ENCODE measurements around the gene HMGCL. TPM values are rescaled to one million over a fixed set of nuclear protein-coding genes. Genes with fewer than 3 reads are reported as not detected.
A peak's percentile ranks its signal among the peaks of the same experiment; 100 is the strongest.
"Not testable (repeated sequence)": the region's sequence is repeated elsewhere in the genome, so short reads cannot be mapped to it uniquely, and the experiment has no call there.

HMGCL gene
- total and polyA plus RNA-seq, 2 donors = 29.3 to 42.3 TPM

DNA sequence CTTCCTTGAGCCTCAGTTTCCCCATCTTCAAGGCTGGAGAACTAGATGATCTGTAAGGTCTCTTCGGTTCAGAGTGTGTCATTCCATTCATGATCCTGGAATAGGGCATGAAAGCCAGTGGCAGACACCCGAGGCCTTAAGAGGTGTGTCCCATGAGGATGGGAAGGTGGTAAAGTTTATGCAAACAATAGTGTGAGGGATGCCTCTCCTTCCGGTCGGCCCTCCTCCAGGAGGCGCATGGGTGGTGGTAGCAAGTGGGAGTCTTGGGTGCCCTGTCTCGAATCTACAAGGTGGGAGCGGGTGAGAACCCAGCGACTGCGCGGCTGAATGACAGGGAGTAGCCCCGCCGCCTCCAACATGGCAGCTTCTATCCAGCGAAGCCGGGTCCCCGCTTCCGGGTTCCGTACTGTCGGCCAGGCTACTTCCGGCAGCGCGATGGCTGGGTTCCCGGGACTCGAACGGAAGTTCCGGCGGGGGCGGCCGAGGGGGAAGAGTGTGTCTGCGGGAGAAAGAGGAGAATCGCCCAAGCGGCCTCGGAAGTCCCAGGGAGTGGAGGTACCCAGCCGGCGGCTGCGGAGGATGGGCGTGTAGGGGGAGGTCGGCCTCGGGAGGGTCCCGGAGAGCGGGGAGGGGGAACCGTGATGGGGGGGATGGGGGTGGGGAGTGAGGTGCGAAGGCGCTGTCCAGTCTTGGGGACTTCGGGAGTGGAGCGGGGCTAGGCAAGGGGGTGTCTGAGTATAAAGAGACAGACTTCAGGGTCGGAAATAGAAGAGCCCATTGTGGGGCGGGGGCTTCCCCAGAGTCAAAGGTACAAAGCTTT lies 34.3 kb downstream of the HMGCL start, which contains the start of gene LYPLA2:
Gene LYPLA2, plus strand, starts transcription at position 450 of the 820 bp plus-strand sequence. CDS start 1,538 bp downstream, outside the sequence.
- Histone ChIP-seq H3K4me1 (ENCODE audit: insufficient read depth) (no peaks in the 10 kb centered on the region), H3K36me3 (ENCODE audit: insufficient read depth) (no peaks in the 10 kb centered on the region), H3K4me3 (ENCODE audit: low read depth, low read length) (peak within 1 kb of the TSS; percentile 83), H3K27ac (ENCODE audit: low read depth) (peak within 1 kb of the TSS; percentile 34)
- WGBS = 1% methylated on average over 47 of the region's 47 CpGs
- DNase-seq (ENCODE audit: extremely low spot score) = peak; percentile 85

GRCh38 chr1:23788695-23789094 lies 36.5 kb downstream of the HMGCL start:
- WGBS = 97% methylated on average over 3 of the region's 3 CpGs
- Histone ChIP-seq H3K27ac (ENCODE audit: low read depth) (no peak overlapping the region), H3K36me3 (ENCODE audit: insufficient read depth) (no peaks in the 10 kb centered on the region), H3K4me1 (ENCODE audit: insufficient read depth) (no peaks in the 10 kb centered on the region), H3K4me3 (ENCODE audit: low read depth, low read length) (no peak overlapping the region)
- no peak for DNase-seq (ENCODE audit: extremely low spot score)

GRCh38 chr1:23787701-23788100 lies 37.5 kb downstream of the HMGCL start:
- 91% methylated on average over 3 of the region's 3 CpGs for WGBS
- no peak overlapping the region for H3K4me3 ChIP-seq (ENCODE audit: low read depth, low read length)
- H3K36me3 ChIP-seq (ENCODE audit: insufficient read depth) = no peaks in the 10 kb centered on the region
- H3K27ac ChIP-seq (ENCODE audit: low read depth) = no peak overlapping the region
- no peak for DNase-seq (ENCODE audit: extremely low spot score)
- no peaks in the 10 kb centered on the region for H3K4me1 ChIP-seq (ENCODE audit: insufficient read depth)

GRCh38 chr1:23784846-23785245 lies 40.4 kb downstream of the HMGCL start:
- Histone ChIP-seq H3K27ac (ENCODE audit: low read depth) (no peak overlapping the region), H3K4me3 (ENCODE audit: low read depth, low read length) (no peak overlapping the region), H3K36me3 (ENCODE audit: insufficient read depth) (no peaks in the 10 kb centered on the region), H3K4me1 (ENCODE audit: insufficient read depth) (no peaks in the 10 kb centered on the region)
- no peak for DNase-seq (ENCODE audit: extremely low spot score)
- 79% methylated on average over 4 of the region's 4 CpGs for WGBS

DNA sequence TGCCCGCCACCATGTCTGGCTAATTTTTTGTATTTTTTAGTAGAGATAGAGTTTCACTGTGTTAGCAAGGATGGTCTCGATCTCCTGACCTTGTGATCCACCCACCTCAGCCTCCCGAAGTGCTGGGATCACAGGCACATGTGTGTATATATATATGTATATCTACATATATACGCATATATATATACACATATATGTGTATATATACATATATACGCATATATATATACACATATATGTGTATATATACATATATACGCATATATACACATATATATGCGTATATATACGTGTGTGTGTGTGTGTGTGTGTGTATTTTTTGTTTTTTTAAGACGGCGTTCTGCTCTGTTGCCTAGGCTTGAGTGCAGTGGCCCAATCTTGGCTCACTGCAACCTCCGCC lies 42.1 kb downstream of the HMGCL start:
- not testable (repeated sequence) for H3K36me3 ChIP-seq (ENCODE audit: insufficient read depth); DNase-seq (ENCODE audit: extremely low spot score)

GRCh38 chr1:23779826-23780371 lies 45.3 kb downstream of the HMGCL start:
- Histone ChIP-seq H3K4me1 (ENCODE audit: insufficient read depth) (no peaks in the 10 kb centered on the region), H3K4me3 (ENCODE audit: low read depth, low read length) (no peak overlapping the region), H3K36me3 (ENCODE audit: insufficient read depth) (no peaks in the 10 kb centered on the region), H3K27ac (ENCODE audit: low read depth) (no peak overlapping the region)
- WGBS = 78% methylated on average over 3 of the region's 3 CpGs
- no peak for DNase-seq (ENCODE audit: extremely low spot score)

More for the DNA sequence above, 42.1 kb downstream of the HMGCL start:
- not testable (repeated sequence) for H3K4me3 ChIP-seq (ENCODE audit: low read depth, low read length); H3K27ac ChIP-seq (ENCODE audit: low read depth); H3K4me1 ChIP-seq (ENCODE audit: insufficient read depth)
- 89% methylated on average over 11 of the region's 11 CpGs for WGBS

GRCh38 chr1:23777979-23778814 lies 47.0 kb downstream of the HMGCL start, which contains the start of gene PITHD1:
PITHD1 (plus strand) TSS chr1:23778418; CDS start chr1:23778516, 98 bp downstream.
- Histone ChIP-seq H3K36me3 (ENCODE audit: insufficient read depth) (no peaks in the 10 kb centered on the region), H3K4me1 (ENCODE audit: insufficient read depth) (no peaks in the 10 kb centered on the region), H3K27ac (ENCODE audit: low read depth) (peak within 1 kb of the TSS; percentile 94), H3K4me3 (ENCODE audit: low read depth, low read length) (peak within 1 kb of the TSS; percentile 91)
- WGBS = under 1% methylated on average over 89 of the region's 91 CpGs
- DNase-seq (ENCODE audit: extremely low spot score) = peak; percentile 59

- 90% methylated on average over 2 of the region's 2 CpGs for WGBS
- Histone ChIP-seq H3K4me3 (ENCODE audit: low read depth, low read length) (no peak overlapping the region), H3K27ac (ENCODE audit: low read depth) (no peak overlapping the region), H3K36me3 (ENCODE audit: insufficient read depth) (no peaks in the 10 kb centered on the region), H3K4me1 (ENCODE audit: insufficient read depth) (no peaks in the 10 kb centered on the region)
- no peak for DNase-seq (ENCODE audit: extremely low spot score)
These were observed 49.0 kb downstream of the HMGCL start for GRCh38 chr1:23776217-23776616.

GRCh38 chr1:23774174-23774880 lies 50.9 kb downstream of the HMGCL start:
- H3K36me3 ChIP-seq (ENCODE audit: insufficient read depth) = no peaks in the 10 kb centered on the region
- H3K4me3 ChIP-seq (ENCODE audit: low read depth, low read length) = no peak overlapping the region

DNA sequence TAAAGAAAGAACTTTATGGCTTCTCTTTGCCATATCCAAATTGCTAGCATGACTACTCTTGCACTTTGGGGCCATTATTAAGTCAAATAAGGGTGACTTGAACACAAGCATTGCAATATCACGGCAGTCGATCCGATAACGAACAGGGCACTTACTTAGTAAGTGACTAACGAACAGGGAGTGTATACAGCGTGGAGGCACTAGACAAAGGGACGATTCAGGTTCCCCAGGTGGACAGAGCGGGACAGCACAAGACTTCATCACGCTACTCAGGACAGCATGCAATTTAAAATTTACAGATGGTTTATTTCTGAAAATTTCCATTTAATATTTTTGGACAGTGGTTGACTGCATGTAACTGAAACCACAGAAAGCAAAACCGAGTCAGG lies 52.4 kb downstream of the HMGCL start:
- WGBS = 89% methylated on average over 10 of the region's 10 CpGs
- Histone ChIP-seq H3K4me1 (ENCODE audit: insufficient read depth) (no peaks in the 10 kb centered on the region), H3K27ac (ENCODE audit: low read depth) (no peak overlapping the region), H3K36me3 (ENCODE audit: insufficient read depth) (no peaks in the 10 kb centered on the region), H3K4me3 (ENCODE audit: low read depth, low read length) (no peak overlapping the region)
- DNase-seq (ENCODE audit: extremely low spot score) = no peak

More at GRCh38 chr1:23774174-23774880, 50.9 kb downstream of the HMGCL start:
- 75% methylated on average over 6 of the region's 6 CpGs for WGBS
- no peaks in the 10 kb centered on the region for H3K4me1 ChIP-seq (ENCODE audit: insufficient read depth)
- no peak overlapping the region for H3K27ac ChIP-seq (ENCODE audit: low read depth)
- DNase-seq (ENCODE audit: extremely low spot score) = no peak

DNA sequence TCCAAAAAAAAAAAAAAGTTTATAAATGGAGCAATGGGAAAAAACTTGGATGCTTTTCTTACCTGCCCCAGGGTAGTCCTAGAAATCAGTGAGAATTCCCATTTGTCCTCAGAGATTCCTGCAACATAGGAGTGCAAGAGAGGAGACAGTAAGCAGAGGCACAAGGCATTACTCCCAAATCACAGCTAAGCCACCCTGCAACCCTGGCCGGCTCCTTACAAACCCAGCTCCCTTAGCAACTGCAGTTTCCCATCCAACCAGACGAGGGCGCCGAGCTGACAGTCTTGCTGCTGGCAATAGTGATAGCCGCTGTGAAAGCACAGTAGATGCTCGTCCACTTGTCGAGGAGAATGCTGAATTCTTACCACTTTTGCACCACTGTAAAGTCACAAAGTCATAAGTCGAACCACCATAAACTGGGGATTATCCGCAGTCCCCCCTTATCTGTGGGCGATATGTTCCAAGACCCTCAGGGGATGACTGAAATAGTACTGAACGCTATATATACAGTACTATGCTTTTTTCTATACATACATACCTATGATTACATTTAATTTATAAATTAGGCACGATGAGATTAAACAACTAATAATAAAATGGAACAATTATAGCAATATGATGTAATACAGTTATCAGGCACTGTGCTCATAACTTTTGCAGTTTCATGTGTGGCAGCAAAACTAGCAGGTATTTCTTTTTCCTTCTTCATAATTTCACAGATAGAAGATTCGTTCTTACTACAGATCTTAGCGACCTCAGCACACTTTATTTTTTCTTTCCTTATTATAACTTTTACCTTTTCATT lies 53.0 kb downstream of the HMGCL start:
- Histone ChIP-seq H3K36me3 (ENCODE audit: insufficient read depth) (no peaks in the 10 kb centered on the region), H3K4me1 (ENCODE audit: insufficient read depth) (no peaks in the 10 kb centered on the region), H3K4me3 (ENCODE audit: low read depth, low read length) (no peak overlapping the region), H3K27ac (ENCODE audit: low read depth) (no peak overlapping the region)
- WGBS = 14% methylated on average over 14 of the region's 14 CpGs
- no peak for DNase-seq (ENCODE audit: extremely low spot score)

GRCh38 chr1:23768733-23769132 lies 56.5 kb downstream of the HMGCL start:
- Histone ChIP-seq H3K36me3 (ENCODE audit: insufficient read depth) (no peaks in the 10 kb centered on the region), H3K4me3 (ENCODE audit: low read depth, low read length) (no peak overlapping the region), H3K4me1 (ENCODE audit: insufficient read depth) (no peaks in the 10 kb centered on the region), H3K27ac (ENCODE audit: low read depth) (no peak overlapping the region)
- no peak for DNase-seq (ENCODE audit: extremely low spot score)
- WGBS = 60% methylated on average over 5 of the region's 5 CpGs

Measured in urinary bladder (tissue), 4 donors.